ENCODE measurements around the gene MIPOL1. TPM values are rescaled to one million over a fixed set of nuclear protein-coding genes. Genes with fewer than 3 reads are reported as not detected.

The MIPOL1 gene
- total and polyA plus RNA-seq, 2 of the 4 experiments (the other 2 are of a cell fraction) = 2.7 to 5.9 TPM

DNA sequence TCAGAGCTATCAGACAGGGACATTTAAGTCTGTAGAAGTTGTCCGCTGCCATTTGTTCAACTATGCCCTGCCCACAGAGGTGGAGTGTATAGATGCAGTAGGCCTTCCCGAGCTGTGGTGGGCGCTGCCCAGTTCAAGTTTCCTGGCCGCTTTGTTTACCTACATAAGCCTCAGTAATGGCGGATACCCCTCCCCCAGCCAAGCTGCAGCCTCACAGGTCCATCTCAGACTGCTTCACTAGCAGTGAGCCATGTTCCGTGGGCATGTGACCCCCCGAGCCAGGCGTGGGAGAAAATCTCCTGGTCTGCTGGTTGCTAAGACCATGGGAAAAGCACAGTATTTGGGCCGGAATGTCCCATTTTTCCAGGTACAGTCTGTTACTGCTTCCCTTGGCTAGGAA, 165.9 kb downstream of the MIPOL1 start:
- no CpG with 5 or more reads among the region's 9 CpGs for WGBS, 2 experiments (ENCODE audit: extremely low coverage in 2 of 2, insufficient read length in 1 of 2)
- no peak overlapping the region for H3K56ac ChIP-seq (ENCODE audit: extremely low read depth, insufficient read depth, low read length)
- ChIA-PET POLR2A (ENCODE audit: unreplicated experiment) (no interaction called here), CTCF (no interaction called here)
- no peak overlapping the region for H2BK5ac ChIP-seq (ENCODE audit: low read depth, low read length, poor library complexity, severe bottlenecking)
- H4K8ac ChIP-seq (ENCODE audit: low read depth in 2 of 2, low read length in 2 of 2) = no peak overlapping the region
- no peak overlapping the region for H3K4ac ChIP-seq (ENCODE audit: low read depth, low read length)
- H3K27ac ChIP-seq (ENCODE audit: insufficient read depth, low read length) = no peak overlapping the region
- H3K14ac ChIP-seq (replicated peaks; ENCODE audit: low read depth, low read length) = no peak overlapping the region
- in situ Hi-C loops (cut with MboI; ENCODE audit: low sequenced_read_pairs) = no loop called here
- H2AFZ ChIP-seq (replicated peaks; ENCODE audit: low read length, poor library complexity) = no peak overlapping the region
- H3K4me3 ChIP-seq (ENCODE audit: insufficient read depth, low read depth, low read length) = no peak overlapping the region
- H3K23ac ChIP-seq (ENCODE audit: low read depth, low read length) = no peak overlapping the region
- no peaks in the 10 kb centered on the region for H3K4me1 ChIP-seq (ENCODE audit: control insufficient read depth, insufficient read depth, low read length)
- no peak overlapping the region for H2BK120ac ChIP-seq (ENCODE audit: low read depth, low read length)
- H2BK20ac ChIP-seq (ENCODE audit: low read depth, low read length) = no peak overlapping the region
- H3K4me2 ChIP-seq (ENCODE audit: low read depth, low read length) = no peak overlapping the region
- no peak overlapping the region for H3K9ac ChIP-seq (ENCODE audit: low read depth, low read length)
- no peaks in the 10 kb centered on the region for H3K27me3 ChIP-seq (ENCODE audit: control insufficient read depth, insufficient read depth, low read length)
- no peak overlapping the region for H3K18ac ChIP-seq (ENCODE audit: low read depth, low read length)
- no peak for TF ChIP-seq RCOR1 (IDR thresholded peaks at IDR 0.05; ENCODE audit: insufficient replicate concordance, low read length)
- no peak for TF ChIP-seq RAD21 (IDR thresholded peaks at IDR 0.05; ENCODE audit: low read length)
- H4K5ac ChIP-seq (ENCODE audit: low read depth, low read length) = no peak overlapping the region
- no peak overlapping the region for H4K91ac ChIP-seq (ENCODE audit: insufficient read depth, low read depth, low read length)
- no peaks in the 10 kb centered on the region for H3K36me3 ChIP-seq (ENCODE audit: control insufficient read depth, insufficient read depth, low read length)
- H3K9me3 ChIP-seq (ENCODE audit: control insufficient read depth, insufficient read depth, low read length) = no peaks in the 10 kb centered on the region
- no peaks in the 10 kb centered on the region for H4K20me1 ChIP-seq (ENCODE audit: insufficient read depth, low read length)
- no peaks in the 10 kb centered on the region for H3K9me1 ChIP-seq (ENCODE audit: insufficient read depth, low read length)
- intact Hi-C loops (cut with micrococcal nuclease) = no loop called here
- DNase-seq = no peak
- no peak overlapping the region for H2AK9ac ChIP-seq (replicated peaks; ENCODE audit: low read depth, low read length, poor library complexity)
- H2AK5ac ChIP-seq (ENCODE audit: low read depth, low read length) = no peak overlapping the region
- no peak for ATAC-seq (ENCODE audit: low read depth)
- no peaks in the 10 kb centered on the region for H3K79me1 ChIP-seq (ENCODE audit: low read depth in 1 of 2, low read length in 2 of 2)
- dilution Hi-C loops (cut with HindIII; ENCODE audit: low sequenced_read_pairs, unreplicated experiment) = no loop called here
- no TSS peak for BruUV-seq (replicated peaks)
- no peak overlapping the region for H2BK15ac ChIP-seq (ENCODE audit: low read depth, low read length)
